GM12878 (cell line): Measurements from ENCODE around the gene UBE2C. TPM values are rescaled to one million over a fixed set of nuclear protein-coding genes. Genes with fewer than 3 reads are reported as not detected.

Experiments used
- ATAC-seq: fragments of 200-7000 bp; cut with Tn5 transposase; 3 replicates; pipeline ENCODE4 v1.9.1; 2020; ENCODE audit warnings: mild to moderate bottlenecking, moderate library complexity
- BruUV-seq: library from RNA; stranded (reverse); fragments of 400-500 nt; replicated peaks from 2 replicates; lab custom pipeline; 2021; lab: Mats Ljungman, UMichigan
- CTCF ChIA-PET: fragments of 300-600 bp; sonication (Branson Sonifier 250); formaldehyde crosslinking; extraction: SDS; loops from one replicate; lab custom pipeline; 2021; ENCODE audit warnings: inconsistent platforms; lab: Yijun Ruan, JAX
- POLR2A ChIA-PET: fragments of 350-600 bp; formaldehyde crosslinking; extraction: SDS; loops from one replicate; lab custom pipeline; 2021; ENCODE audit warnings: inconsistent platforms; lab: Charles Lee
- RAD21 ChIA-PET: fragments of 300-600 bp; sonication (Branson Sonifier 250); formaldehyde crosslinking; loops from one replicate; lab custom pipeline; 2023; ENCODE audit warnings: antibody characterized with exemption; ENCODE audit not compliant: unreplicated experiment; lab: Charles Lee
- SMC1A ChIA-PET: fragments of 300-600 bp; sonication (Branson Sonifier 250); formaldehyde crosslinking; loops from one replicate; lab custom pipeline; 2023; ENCODE audit not compliant: unreplicated experiment, uncharacterized antibody; lab: Charles Lee
- DNase-seq: peaks from one replicate; pipeline ENCODE4 v3.0.0-alpha.2; 2011; ENCODE audit warnings: low read depth, low spot score
- FAIRE-seq: peaks from 3 replicates; lab custom pipeline; 2011; peaks lifted over from hg19 to GRCh38; lab: Jason Lieb, UNC
- H2AFZ ChIP-seq: 2 replicates; pipeline ENCODE4 v1.6.0; 2011; ENCODE audit warnings: low read depth, low read length, control low read depth; ENCODE audit not compliant: control insufficient read depth
- H3K27ac ChIP-seq: 2 replicates; pipeline ENCODE4 v1.5.1; 2011; ENCODE audit warnings: control low read depth; ENCODE audit not compliant: control insufficient read depth, insufficient read depth
- H3K27me3 ChIP-seq, 2 experiments: replicated peaks in 1 of 2; 2 replicates each; pipeline versions ENCODE4 v1.6.0 to v1.6.1; 2011; ENCODE audit warnings: low read length in 1 of 2; ENCODE audit not compliant: control insufficient read depth in 2 of 2, insufficient read depth in 2 of 2
- H3K36me3 ChIP-seq, 2 experiments: 2 replicates each; pipeline ENCODE4 v1.5.1; 2011; ENCODE audit warnings: low read length in 1 of 2; ENCODE audit not compliant: control insufficient read depth in 2 of 2, insufficient read depth in 2 of 2
- H3K4me1 ChIP-seq: 2 replicates; pipeline ENCODE4 v1.6.1; 2011; ENCODE audit warnings: mild to moderate bottlenecking, low read length, moderate library complexity, mixed read lengths; ENCODE audit not compliant: control insufficient read depth, insufficient read depth
- H3K4me2 ChIP-seq: 2 replicates; pipeline ENCODE4 v1.6.0; 2011; ENCODE audit warnings: control low read depth; ENCODE audit not compliant: control insufficient read depth, insufficient read depth
- H3K4me3 ChIP-seq: fragments of 200-600 bp; sonication (generic); 2 replicates; pipeline ENCODE4 v1.5.1; 2016
- H3K79me2 ChIP-seq: 2 replicates; pipeline ENCODE4 v1.6.0; 2011; ENCODE audit warnings: low read length; ENCODE audit not compliant: control insufficient read depth, insufficient read depth
- H3K9ac ChIP-seq: 2 replicates; pipeline ENCODE4 v1.8.0; 2011; ENCODE audit warnings: low read length, control low read depth, mixed read lengths; ENCODE audit not compliant: control insufficient read depth, insufficient read depth
- H3K9me3 ChIP-seq: replicated peaks from 3 replicates; pipeline ENCODE4 v1.5.1; 2011; ENCODE audit warnings: mild to moderate bottlenecking, low read length; ENCODE audit not compliant: control insufficient read depth, insufficient read depth
- H4K20me1 ChIP-seq: 2 replicates; pipeline ENCODE4 v1.6.0; 2011; ENCODE audit not compliant: control insufficient read depth, insufficient read depth
- BCL11A ChIP-seq: IDR thresholded peaks from 2 replicates; pipeline ENCODE4 v1.6.1; 2011; ENCODE audit warnings: low read depth, low read length
- EZH2 ChIP-seq: IDR thresholded peaks from 2 replicates; pipeline ENCODE4 v1.6.1; 2012; ENCODE audit warnings: low read depth, mild to moderate bottlenecking, control low read depth, inconsistent platforms, low read length, borderline replicate concordance; ENCODE audit not compliant: control insufficient read depth
- MYC ChIP-seq: IDR thresholded peaks from 2 replicates; pipeline ENCODE4 v1.6.1; 2011; ENCODE audit warnings: mild to moderate bottlenecking, low read length, moderate library complexity, inconsistent platforms; ENCODE audit not compliant: insufficient read depth, insufficient replicate concordance, insufficient read length, severe bottlenecking
- NFYA ChIP-seq: IDR thresholded peaks from 2 replicates; pipeline ENCODE4 v1.6.1; 2011; ENCODE audit warnings: low read depth, mild to moderate bottlenecking, low read length, improper control_type of control experiment, borderline replicate concordance
- WGBS: methylation state at CpG from one replicate; pipeline ENCODE4 v1.1.6; 2016; ENCODE audit warnings: low lambda C conversion rate; ENCODE audit not compliant: insufficient replicate concordance, insufficient coverage; ENCODE audit errors: missing lambda C conversion rate; 5-methylcytosine and 5-hydroxymethylcytosine counted together
- in situ Hi-C: fragments of 300-500 bp; cut with MboI; formaldehyde crosslinking; loops from 9 replicates; pipeline ENCODE4 v1.14.3; 2018; ENCODE audit warnings: mixed read lengths
- intact Hi-C: fragments of 100-400 bp; cut with micrococcal nuclease; formaldehyde crosslinking; loops from one replicate; pipeline ENCODE4 v1.14.2; 2022; ENCODE audit not compliant: unreplicated experiment
- polyA plus RNA-seq, 11 experiments: library from polyadenylated mRNA; depleted of rRNA in 4 of 11; unstranded in 6 of 11; stranded (reverse) in 5 of 11; fragments of >200 nt; fragmentation: Nextera tagmentation in 4 of 11; fragmentation: Illumina TruSeq in 1 of 11; extraction: Ambion mirVana in 4 of 11; extraction: Trizol in 1 of 11; gene quantifications; 1 replicate in 1 of 11; 2 replicates in 10 of 11; pipeline versions ENCODE4 v1.2.1 to v1.2.3, GENCODE V29; 2011 to 2016; ENCODE audit warnings: inconsistent platforms in 2 of 11, missing spikeins in 2 of 11, low read depth in 1 of 11
- total RNA-seq, 4 experiments: library from RNA; depleted of rRNA in 3 of 4; stranded (reverse); fragments of >200 nt in 3 of 4; fragmentation: Illumina TruSeq in 1 of 4; extraction: Trizol in 1 of 4; gene quantifications; 2 replicates each; pipeline versions ENCODE4 v1.2.1 to v1.2.3, GENCODE V29; 2013 to 2021

UBE2C gene
- total and polyA plus RNA-seq, 10 of the 15 experiments (the other 5 are each of a cell fraction or from before 2014, with no cell fraction given), result 86.2 to 412 (median 176) TPM

DNA sequence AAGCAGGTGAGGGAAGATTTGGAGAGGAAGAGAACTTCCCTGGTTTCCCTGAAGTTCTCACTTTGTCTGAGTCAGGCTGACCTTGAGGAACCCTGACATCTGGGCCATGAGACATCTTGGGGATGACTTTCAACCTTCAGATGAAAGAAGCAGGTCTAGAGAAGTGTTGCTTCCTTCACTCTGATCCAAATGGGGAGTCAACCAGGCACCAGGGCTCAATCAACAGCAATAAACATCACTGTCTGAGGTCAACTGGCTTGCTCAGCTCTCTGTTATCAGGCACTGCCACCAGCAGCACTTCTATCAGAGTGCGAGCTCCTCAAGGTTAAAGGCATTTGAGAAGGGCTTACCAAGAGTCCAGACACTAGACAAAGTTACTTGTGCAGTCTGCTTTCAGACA, 38.5 kb downstream of the UBE2C start:
- ATAC-seq (no peak), DNase-seq (no peak), FAIRE-seq (no peak)
- TF ChIP-seq EZH2, result no peak
- H3K27me3 ChIP-seq, result no peaks in the 10 kb centered on the region
- SMC1A ChIA-PET, result interaction anchor here (1.3 kb wide), 2 partner anchors 20 to 52 kb away, joined by 3 read pairs; no protein-coding TSS in a partner anchor
- H3K4me1 ChIP-seq, result peaks cover 2% of the 10 kb centered on the region
- H3K9ac ChIP-seq, result no peak overlapping the region
- BruUV-seq, result no TSS peak
- H3K27ac ChIP-seq, result no peak overlapping the region
- no peak overlapping the region for H3K4me2 ChIP-seq
- H3K79me2 ChIP-seq, result peaks cover 6% of the 10 kb centered on the region
- no peaks in the 10 kb centered on the region for H3K36me3 ChIP-seq
- no peaks in the 10 kb centered on the region for H3K9me3 ChIP-seq
- intact Hi-C loops, result no loop called here
- H4K20me1 ChIP-seq, result no peaks in the 10 kb centered on the region
- POLR2A ChIA-PET, result interaction anchor here (1.9 to 2.4 kb wide), 2 partner anchors 9 to 38 kb away, joined by 7 to 10 read pairs; partner anchors contain the start of gene UBE2C
- RAD21 ChIA-PET, result no interaction called here
- CTCF ChIA-PET, result interaction anchor here (1.7 kb wide), 1 partner anchor 52 kb away, joined by 6 read pairs; no protein-coding TSS in a partner anchor
- WGBS, result 100% methylated on average over 1 of the region's 1 CpG
- in situ Hi-C loops, result no loop called here
- H3K4me3 ChIP-seq, result no peak overlapping the region
- no peak overlapping the region for H2AFZ ChIP-seq

DNA sequence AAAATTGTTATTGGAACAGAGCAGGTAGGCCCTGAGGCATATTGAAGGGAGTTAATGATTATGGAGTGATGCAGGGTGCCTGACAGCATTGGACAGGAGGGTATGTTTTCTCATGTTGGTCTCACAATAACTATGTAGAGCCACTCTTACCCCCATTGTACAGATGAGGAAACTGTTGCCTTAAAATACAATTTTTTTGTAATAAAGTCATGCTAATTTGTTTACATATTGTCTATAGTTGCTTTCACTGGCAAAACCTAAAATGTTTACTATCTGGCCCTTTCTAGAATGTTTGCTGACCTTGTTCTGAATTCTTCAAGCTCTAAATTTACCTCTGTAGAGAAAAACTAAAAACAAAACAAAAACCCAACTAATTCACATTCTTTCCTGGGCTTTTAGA, 39.1 kb downstream of the UBE2C start:
- no TSS peak for BruUV-seq
- H3K36me3 ChIP-seq, result no peaks in the 10 kb centered on the region
- ChIA-PET CTCF (interaction anchor here (1.2 to 1.5 kb wide), 2 partner anchors 17 to 52 kb away, joined by 4 read pairs; no protein-coding TSS in a partner anchor), POLR2A (interaction anchor here (1.2 to 2.4 kb wide), 3 partner anchors 9 to 38 kb away, joined by 4 to 10 read pairs (median 7); partner anchors contain the start of gene UBE2C), SMC1A (interaction anchor here (1.0 to 1.3 kb wide), 2 partner anchors 39 to 53 kb away, joined by 3 read pairs; no protein-coding TSS in a partner anchor), RAD21 (no interaction called here)
- in situ Hi-C loops, result no loop called here
- FAIRE-seq, result no peak
- no peaks in the 10 kb centered on the region for H4K20me1 ChIP-seq
- no peak overlapping the region for H3K4me3 ChIP-seq
- H3K9me3 ChIP-seq, result no peaks in the 10 kb centered on the region
- H3K4me2 ChIP-seq, result no peak overlapping the region
- no peak for TF ChIP-seq MYC
- TF ChIP-seq BCL11A, result no peak
- no peak for TF ChIP-seq NFYA
- no peak overlapping the region for H3K9ac ChIP-seq
- no peaks in the 10 kb centered on the region for H3K27me3 ChIP-seq
- peaks cover 12% of the 10 kb centered on the region for H3K79me2 ChIP-seq
- H3K4me1 ChIP-seq, result peaks cover 6% of the 10 kb centered on the region
- no peak overlapping the region for H2AFZ ChIP-seq
- intact Hi-C loops, result no loop called here
- no peak for ATAC-seq
- H3K27ac ChIP-seq, result no peak overlapping the region
- no peak for DNase-seq
